LNCAP (cell line): ENCODE results near the gene LAMB2.

Experiments used
- TF ChIP-seq, protein P1 (sequence below): fragments of 450-650 bp; IDR thresholded peaks from 2 replicates; pipeline ENCODE4 v1.5.1; 2017; ENCODE audit warnings: mild to moderate bottlenecking

The LAMB2 gene

GRCh38 chr3:49104052-49104426 is 28.8 kb downstream of the LAMB2 start:
- TF ChIP-seq, protein P1, sequence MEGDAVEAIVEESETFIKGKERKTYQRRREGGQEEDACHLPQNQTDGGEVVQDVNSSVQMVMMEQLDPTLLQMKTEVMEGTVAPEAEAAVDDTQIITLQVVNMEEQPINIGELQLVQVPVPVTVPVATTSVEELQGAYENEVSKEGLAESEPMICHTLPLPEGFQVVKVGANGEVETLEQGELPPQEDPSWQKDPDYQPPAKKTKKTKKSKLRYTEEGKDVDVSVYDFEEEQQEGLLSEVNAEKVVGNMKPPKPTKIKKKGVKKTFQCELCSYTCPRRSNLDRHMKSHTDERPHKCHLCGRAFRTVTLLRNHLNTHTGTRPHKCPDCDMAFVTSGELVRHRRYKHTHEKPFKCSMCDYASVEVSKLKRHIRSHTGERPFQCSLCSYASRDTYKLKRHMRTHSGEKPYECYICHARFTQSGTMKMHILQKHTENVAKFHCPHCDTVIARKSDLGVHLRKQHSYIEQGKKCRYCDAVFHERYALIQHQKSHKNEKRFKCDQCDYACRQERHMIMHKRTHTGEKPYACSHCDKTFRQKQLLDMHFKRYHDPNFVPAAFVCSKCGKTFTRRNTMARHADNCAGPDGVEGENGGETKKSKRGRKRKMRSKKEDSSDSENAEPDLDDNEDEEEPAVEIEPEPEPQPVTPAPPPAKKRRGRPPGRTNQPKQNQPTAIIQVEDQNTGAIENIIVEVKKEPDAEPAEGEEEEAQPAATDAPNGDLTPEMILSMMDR = no peak

DNA sequence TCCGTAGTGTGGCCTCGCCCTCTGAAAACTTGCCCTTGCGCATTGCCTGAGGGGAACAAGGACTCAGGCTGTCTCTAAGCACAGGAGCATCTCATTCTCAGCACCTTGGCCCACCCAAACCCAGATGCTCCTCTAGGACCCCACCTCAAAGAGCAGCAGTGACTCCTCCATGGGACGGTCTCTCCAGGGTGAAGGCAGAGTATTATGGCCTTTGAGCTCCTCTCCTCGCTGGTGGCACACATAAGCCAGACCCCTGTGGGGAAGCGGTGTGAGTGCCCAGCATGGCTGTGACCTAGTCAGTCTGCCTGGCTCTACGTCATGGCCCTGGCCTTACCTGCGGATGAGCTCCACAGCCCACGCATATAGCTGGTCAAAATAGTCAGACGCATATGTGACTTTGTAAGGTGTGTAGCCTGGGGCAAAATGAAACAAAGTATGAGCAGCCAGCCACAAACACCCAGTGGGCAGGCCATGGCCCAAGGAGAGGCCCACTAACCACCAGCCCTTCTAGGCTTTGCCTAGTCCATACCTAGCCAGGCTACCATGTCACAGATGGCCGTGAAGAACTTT is 32.7 kb downstream of the LAMB2 start:
- TF ChIP-seq, protein P1 = no peak

DNA sequence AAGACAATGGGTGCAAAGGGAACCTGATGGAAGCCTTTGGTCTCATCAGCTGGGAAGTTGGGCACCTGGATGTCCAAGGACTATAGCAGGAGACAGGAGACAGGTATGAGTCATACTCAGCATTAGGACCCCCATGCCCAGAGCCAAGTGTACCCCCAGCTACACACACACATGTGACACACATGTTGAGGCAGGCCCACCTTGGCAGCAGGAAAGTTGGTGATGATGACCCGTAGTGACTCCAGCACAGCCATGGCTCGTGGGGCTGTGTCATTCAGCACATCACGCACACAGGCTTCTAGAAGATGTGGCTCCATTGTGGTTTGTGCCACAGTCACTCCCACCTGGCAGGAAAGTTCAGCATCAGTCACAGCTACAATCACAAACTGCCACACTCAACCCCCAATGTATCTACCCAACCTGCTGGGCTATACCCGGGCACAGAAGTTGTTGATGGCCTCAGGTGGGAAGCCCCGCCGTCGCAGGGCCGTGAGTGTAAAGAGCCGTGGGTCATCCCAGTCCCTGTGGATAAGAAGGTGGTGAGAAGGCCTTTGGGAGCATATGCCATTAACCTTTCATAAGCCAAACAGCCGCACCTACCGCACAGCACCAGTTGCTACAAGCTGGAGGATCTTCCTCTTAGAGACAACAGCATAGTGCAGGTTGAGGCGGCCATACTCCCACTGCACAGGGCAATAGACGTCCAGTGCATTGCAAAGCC is 33.8 kb downstream of the LAMB2 start:
- TF ChIP-seq, protein P1 = no peak

DNA sequence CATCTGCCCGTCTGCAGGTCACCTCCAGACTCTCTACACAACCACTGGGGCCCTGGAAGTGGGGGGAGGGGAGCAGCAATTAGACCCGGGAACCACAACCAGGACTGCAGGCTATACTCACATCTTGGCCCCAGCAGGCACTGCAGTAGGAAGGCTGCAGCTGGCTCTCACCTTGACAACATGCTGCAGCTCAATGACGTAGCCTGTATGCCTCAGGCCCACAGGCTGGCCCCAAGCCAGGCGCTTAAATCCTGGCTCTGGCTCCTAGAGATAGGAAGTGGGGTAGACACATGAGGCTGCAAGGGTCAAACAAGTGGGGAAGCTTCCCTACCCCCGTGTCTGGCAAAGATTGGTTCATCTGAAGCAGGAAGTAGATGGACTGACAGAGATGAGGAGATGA is 34.4 kb downstream of the LAMB2 start:
- TF ChIP-seq, protein P1 = no peak

DNA sequence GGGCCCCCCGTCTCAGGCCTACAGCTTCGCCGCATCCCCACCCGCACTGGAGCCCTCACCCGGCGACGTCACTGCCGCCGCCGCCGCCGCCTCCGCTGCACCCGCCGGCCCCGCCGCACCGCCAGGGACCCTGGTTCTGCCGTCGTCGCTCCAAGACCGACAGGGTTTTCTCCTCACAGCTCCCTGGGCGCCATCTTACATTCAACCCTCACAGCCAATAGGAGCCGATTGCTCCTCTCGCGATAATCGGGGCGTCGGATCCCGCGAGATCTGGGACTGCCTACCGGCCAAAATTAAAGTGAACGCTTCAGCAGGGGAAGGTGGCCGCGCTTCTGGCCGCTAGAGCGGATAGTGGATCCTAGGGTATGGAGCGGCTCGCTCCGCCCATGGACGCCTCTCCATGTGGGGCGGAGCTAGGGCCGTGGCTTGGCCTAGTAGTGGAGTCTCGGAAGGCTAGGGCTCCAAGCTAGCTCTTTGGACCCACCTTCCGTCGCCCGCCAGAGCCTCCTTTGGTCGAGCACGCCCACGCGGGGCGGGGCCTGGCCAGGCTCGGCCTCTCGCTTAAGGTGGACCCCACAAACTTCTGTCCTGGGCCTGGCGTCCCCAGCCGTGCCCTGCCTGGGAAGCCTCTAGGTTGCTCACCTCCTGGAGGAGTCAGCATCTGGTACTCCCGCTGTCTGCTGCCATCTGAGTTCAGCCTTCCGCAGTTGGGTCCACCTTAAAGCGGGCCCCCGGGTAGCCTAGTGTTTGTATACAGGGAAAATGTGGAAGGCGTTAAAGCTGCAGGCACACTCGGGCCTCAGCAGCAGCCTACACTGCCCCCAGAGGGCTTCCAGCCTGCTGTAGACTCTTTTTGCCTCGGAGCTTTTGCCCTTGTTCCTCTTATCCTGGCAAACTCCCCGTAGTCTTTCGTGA is 38.7 kb downstream of the LAMB2 start, which contains the start of gene QRICH1:
Gene QRICH1, minus strand, starts transcription at position 219 of the 915 bp plus-strand sequence. CDS start 17,054 bp downstream, outside the sequence.
- TF ChIP-seq, protein P1 = peak; percentile 32; the same call in 1 of the 2 replicates

DNA sequence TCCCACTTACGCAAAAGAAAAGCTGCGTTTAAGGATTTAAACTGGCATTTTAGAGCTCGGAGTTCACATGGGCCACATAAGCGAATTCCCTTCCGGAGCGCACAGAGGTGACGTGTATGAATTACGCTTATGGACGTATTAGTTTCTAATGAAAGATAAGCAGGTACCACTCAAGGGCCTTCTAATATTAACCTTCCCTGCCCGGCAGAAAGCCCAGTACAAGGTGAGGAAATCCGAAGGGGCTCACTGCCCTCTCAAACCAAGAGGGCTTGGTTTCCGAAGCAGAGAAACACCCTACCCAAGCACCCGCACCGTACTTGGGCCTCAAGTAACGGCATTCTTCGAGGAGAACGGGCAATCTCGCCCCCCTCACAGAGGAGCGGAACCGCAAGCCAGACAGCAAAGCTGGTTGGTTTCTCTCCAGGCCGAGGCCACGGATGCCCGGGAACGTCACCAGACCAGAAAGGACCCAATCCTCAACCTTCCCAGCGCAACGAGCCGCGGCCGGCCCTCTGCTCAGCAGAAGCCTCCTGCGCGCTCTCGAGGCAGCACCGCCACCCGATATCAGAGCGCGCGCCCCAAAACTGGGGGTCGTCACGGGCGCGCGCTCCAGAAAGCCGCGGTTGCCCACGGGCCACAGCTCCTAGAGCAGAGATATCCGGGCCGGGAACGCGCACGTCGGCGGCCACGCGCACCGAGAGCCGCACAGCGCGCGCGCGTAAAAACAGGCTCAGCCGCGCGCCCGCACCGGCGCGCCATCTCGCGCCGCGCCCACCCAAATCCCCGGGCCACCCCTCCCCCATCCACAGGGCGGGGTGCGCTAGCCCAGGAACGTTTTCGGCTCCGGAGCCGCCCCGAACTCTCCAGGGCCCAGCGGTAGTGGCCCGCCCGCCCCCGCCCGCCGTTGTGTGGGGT is 39.7 kb downstream of the LAMB2 start:
- TF ChIP-seq, protein P1 = no peak
